Bronchial epithelial cell (primary cell): Measurements from ENCODE around the gene GRK6. TPM values are rescaled to one million over a fixed set of nuclear protein-coding genes. Genes with fewer than 3 reads are reported as not detected.

Experiments used
- DNase-seq: peaks from one replicate; pipeline ENCODE4 v3.0.0-alpha.2; 2010; ENCODE audit warnings: low read depth
- FAIRE-seq: peaks from 2 replicates; lab custom pipeline; 2011; peaks lifted over from hg19 to GRCh38; lab: Jason Lieb, UNC
- H3K27me3 ChIP-seq: 2 replicates; pipeline ENCODE4 v1.5.1; 2011; ENCODE audit warnings: low read length; ENCODE audit not compliant: control insufficient read depth, insufficient read depth
- H3K36me3 ChIP-seq: 2 replicates; pipeline ENCODE4 v1.5.1; 2011; ENCODE audit warnings: low read length; ENCODE audit not compliant: control insufficient read depth, insufficient read depth
- H3K4me3 ChIP-seq: 2 replicates; pipeline ENCODE4 v1.5.1; 2011; ENCODE audit warnings: mild to moderate bottlenecking, low read depth, low read length, control low read depth
- CTCF ChIP-seq: IDR thresholded peaks from 2 replicates; pipeline ENCODE4 v1.5.1; 2011; ENCODE audit warnings: mild to moderate bottlenecking, moderate library complexity, low read length, control low read depth, inconsistent platforms; ENCODE audit not compliant: insufficient read depth, severe bottlenecking
- total RNA-seq: library from RNA; depleted of rRNA; stranded (reverse); fragments of >200 nt; gene quantifications from 2 replicates; pipeline ENCODE4 v1.2.1, GENCODE V29; 2014

GRK6 gene
- total RNA-seq, 1 donor from 2014 or later = 22.9 TPM

- Histone ChIP-seq H3K27me3 (no peaks in the 10 kb centered on the region), H3K4me3 (no peak overlapping the region), H3K36me3 (peaks cover 14% of the 10 kb centered on the region)
- no peak for TF ChIP-seq CTCF
- DNase-seq (no peak), FAIRE-seq (no peak)
Observed at GRCh38 chr5:177427919-177428573, 1.6 kb downstream of the GRK6 start.

GRCh38 chr5:177428574-177429217 is 2.2 kb downstream of the GRK6 start:
- no peak for TF ChIP-seq CTCF
- DNase-seq = no peak
- H3K4me3 ChIP-seq = no peak overlapping the region
- FAIRE-seq = no peak
- H3K36me3 ChIP-seq = peaks cover 17% of the 10 kb centered on the region
- H3K27me3 ChIP-seq = no peaks in the 10 kb centered on the region

GRCh38 chr5:177429248-177430040 is 3.0 kb downstream of the GRK6 start:
- no peaks in the 10 kb centered on the region for H3K27me3 ChIP-seq
- no peak for TF ChIP-seq CTCF
- H3K36me3 ChIP-seq = peaks cover 19% of the 10 kb centered on the region
- no peak for FAIRE-seq
- H3K4me3 ChIP-seq = no peak overlapping the region
- DNase-seq = no peak

- Histone ChIP-seq H3K27me3 (no peaks in the 10 kb centered on the region), H3K4me3 (no peak overlapping the region), H3K36me3 (peaks cover 25% of the 10 kb centered on the region)
- no peak for FAIRE-seq
- TF ChIP-seq CTCF = no peak
- DNase-seq = peak; percentile 36
Observed at GRCh38 chr5:177430140-177430951, 3.9 kb downstream of the GRK6 start.

- Histone ChIP-seq H3K27me3 (no peaks in the 10 kb centered on the region), H3K36me3 (peaks cover 26% of the 10 kb centered on the region), H3K4me3 (no peak overlapping the region)
- no peak for TF ChIP-seq CTCF
- FAIRE-seq (no peak), DNase-seq (no peak)
Observed at GRCh38 chr5:177430972-177431316, 4.5 kb downstream of the GRK6 start.
